Left lung (tissue), 10 donors: Measurements from ENCODE around the gene SERPINA5. TPM values are rescaled to one million over a fixed set of nuclear protein-coding genes. Genes with fewer than 3 reads are reported as not detected.

ENCODE experiments used
- ATAC-seq: fragments of 200-7000 bp; cut with Tn5 transposase; one replicate; pipeline ENCODE4 v1.9.1; 2020; ENCODE audit warnings: moderate library complexity
- DNase-seq, 4 donors: peaks; one replicate each; pipeline ENCODE4 v3.0.0-alpha.2; 2013 to 2020
- H3K27ac ChIP-seq, 2 donors: fragments of 200-600 bp; sonication (generic) in 1 of 2; one replicate each; pipeline versions ENCODE4 v1.5.0 to v1.8.0; 2020 to 2021
- H3K27me3 ChIP-seq, 2 donors: fragments of 200-600 bp; sonication (generic) in 1 of 2; one replicate each; pipeline versions ENCODE4 v1.5.0 to v1.8.0; 2020 to 2021
- H3K36me3 ChIP-seq, 2 donors: fragments of 200-600 bp; sonication (generic) in 1 of 2; one replicate each; pipeline versions ENCODE4 v1.5.0 to v1.8.0; 2020 to 2021
- H3K4me1 ChIP-seq, 2 donors: fragments of 200-600 bp; one replicate each; pipeline ENCODE4 v1.8.0; 2021
- H3K4me3 ChIP-seq, 2 donors: fragments of 200-600 bp; sonication (generic) in 1 of 2; one replicate each; pipeline versions ENCODE4 v1.5.0 to v1.8.0; 2020 to 2021; ENCODE audit warnings: mild to moderate bottlenecking in 1 of 2
- H3K9me3 ChIP-seq, 2 donors: fragments of 200-600 bp; sonication (generic) in 1 of 2; one replicate each; pipeline versions ENCODE4 v1.5.0 to v1.8.0; 2020 to 2021
- intact Hi-C, 2 donors: fragments of 100-400 bp; cut with DNase I; formaldehyde crosslinking; loops; one replicate each; pipeline versions ENCODE4 v1.11.2 to v1.14.2; 2022
- polyA plus RNA-seq, 6 donors: library from polyadenylated mRNA; unstranded; fragments of 120-200 nt; gene quantifications; one replicate each; pipeline ENCODE4 v1.2.1, GENCODE V29; 2013; ENCODE audit not compliant: insufficient read length in 6 of 6
- total RNA-seq, 2 donors: library from RNA; stranded (reverse); fragmentation: NEBNext Ultra II Directional; extraction: Animal tissue kit (Norgen Biotek cat#: 25700); gene quantifications; one replicate each; pipeline ENCODE4 v1.2.1, GENCODE V29; 2021
- TF ChIP-seq, protein P1 (sequence below), 2 donors: fragments of 200-600 bp; sonication (generic) in 1 of 2; IDR thresholded peaks; one replicate each; pipeline versions ENCODE4 v1.5.0 to v1.8.0; 2021; ENCODE audit warnings: antibody characterized with exemption in 2 of 2
- donor health status: DM: no; HTN: yes; CAD: no.
- donor health status: DM: no; HTN: no; CAD: no.

SERPINA5 gene
- total and polyA plus RNA-seq, 8 donors: 0.26 to 3.2 (median 0.70) TPM

DNA sequence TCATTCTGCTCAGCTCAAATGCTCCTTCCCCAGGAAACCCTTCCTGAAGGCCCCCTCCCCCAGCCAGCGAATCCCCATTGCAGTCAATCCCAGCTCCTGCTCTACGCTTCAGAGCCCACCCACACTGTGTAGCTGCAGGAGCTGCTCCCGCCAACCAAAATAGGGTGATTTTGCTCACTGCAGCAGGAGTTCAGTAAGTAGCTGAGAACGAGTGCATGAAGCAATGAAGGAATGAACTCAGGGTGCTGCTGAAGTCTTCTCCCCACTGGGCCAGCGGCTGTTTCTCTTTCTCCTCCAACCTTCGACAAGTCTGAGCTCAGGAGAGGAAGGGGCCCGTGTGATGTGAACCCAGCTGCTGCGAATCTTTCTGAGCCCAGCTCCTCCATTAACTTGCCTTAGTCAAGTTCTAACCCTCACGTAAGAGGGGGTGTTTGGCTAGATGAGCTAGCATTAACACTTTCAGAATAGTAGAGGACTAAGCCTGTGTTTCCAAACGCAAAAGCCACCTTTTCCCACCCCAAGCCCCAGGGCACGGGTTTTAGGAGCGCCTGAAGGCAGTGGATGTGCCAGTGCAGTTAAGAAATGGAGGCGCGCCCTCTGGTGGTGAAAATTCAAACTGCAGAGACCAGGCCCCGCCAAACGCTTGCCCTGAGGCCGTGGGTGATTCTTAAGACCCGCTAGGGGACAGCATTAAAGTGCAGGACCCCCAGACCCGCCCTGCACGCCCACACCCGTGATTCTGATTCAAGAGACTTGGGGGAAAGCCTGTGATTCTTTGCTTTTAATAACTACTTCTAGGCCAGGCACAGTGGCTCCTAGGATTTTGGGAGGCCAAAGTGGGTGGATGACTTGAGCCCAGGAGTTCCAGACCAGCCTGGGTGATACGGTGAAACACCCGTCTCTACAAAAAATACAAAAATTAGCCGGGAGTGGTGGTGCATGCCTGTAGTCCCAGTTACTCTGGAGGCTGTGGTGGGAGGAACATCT is 31.9 kb upstream of the SERPINA5 start:
- H3K9me3 ChIP-seq: peaks cover 0 to 11% of the 10 kb centered on the region in 2 donors
- no peak overlapping the region for H3K27ac ChIP-seq
- no peak overlapping the region for H3K4me3 ChIP-seq
- TF ChIP-seq, protein P1, sequence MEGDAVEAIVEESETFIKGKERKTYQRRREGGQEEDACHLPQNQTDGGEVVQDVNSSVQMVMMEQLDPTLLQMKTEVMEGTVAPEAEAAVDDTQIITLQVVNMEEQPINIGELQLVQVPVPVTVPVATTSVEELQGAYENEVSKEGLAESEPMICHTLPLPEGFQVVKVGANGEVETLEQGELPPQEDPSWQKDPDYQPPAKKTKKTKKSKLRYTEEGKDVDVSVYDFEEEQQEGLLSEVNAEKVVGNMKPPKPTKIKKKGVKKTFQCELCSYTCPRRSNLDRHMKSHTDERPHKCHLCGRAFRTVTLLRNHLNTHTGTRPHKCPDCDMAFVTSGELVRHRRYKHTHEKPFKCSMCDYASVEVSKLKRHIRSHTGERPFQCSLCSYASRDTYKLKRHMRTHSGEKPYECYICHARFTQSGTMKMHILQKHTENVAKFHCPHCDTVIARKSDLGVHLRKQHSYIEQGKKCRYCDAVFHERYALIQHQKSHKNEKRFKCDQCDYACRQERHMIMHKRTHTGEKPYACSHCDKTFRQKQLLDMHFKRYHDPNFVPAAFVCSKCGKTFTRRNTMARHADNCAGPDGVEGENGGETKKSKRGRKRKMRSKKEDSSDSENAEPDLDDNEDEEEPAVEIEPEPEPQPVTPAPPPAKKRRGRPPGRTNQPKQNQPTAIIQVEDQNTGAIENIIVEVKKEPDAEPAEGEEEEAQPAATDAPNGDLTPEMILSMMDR (IDR thresholded peaks at IDR 0.05): peak; percentile 92 to 93
- no peaks in the 10 kb centered on the region for H3K36me3 ChIP-seq
- ATAC-seq (peak; percentile 86), DNase-seq (peak in 3 of 4 donors; percentile 43 to 80 (median 46))
- intact Hi-C loops: no loop called here
- H3K4me1 ChIP-seq: no peaks in the 10 kb centered on the region
- peaks cover 0 to 21% of the 10 kb centered on the region in 2 donors for H3K27me3 ChIP-seq

GRCh38 chr14:94550041-94550440 is 31.2 kb upstream of the SERPINA5 start:
- H3K27ac ChIP-seq: no peak overlapping the region
- TF ChIP-seq, protein P1 (IDR thresholded peaks at IDR 0.05): no peak
- intact Hi-C loops: no loop called here
- peaks cover 0 to 14% of the 10 kb centered on the region in 2 donors for H3K9me3 ChIP-seq
- H3K4me1 ChIP-seq: no peaks in the 10 kb centered on the region
- H3K27me3 ChIP-seq: peaks cover 0 to 19% of the 10 kb centered on the region in 2 donors
- no peak overlapping the region for H3K4me3 ChIP-seq
- no peak for DNase-seq
- no peaks in the 10 kb centered on the region for H3K36me3 ChIP-seq
- ATAC-seq: no peak

- Histone ChIP-seq H3K27me3 (no peaks in the 10 kb centered on the region), H3K36me3 (no peaks in the 10 kb centered on the region), H3K9me3 (peaks cover 0 to 9% of the 10 kb centered on the region in 2 donors), H3K27ac (no peak overlapping the region), H3K4me3 (no peak overlapping the region), H3K4me1 (no peaks in the 10 kb centered on the region)
- ATAC-seq: no peak
- TF ChIP-seq, protein P1 (IDR thresholded peaks at IDR 0.05): no peak
- intact Hi-C loops: no loop called here
- no peak for DNase-seq
Measured at GRCh38 chr14:94555991-94556390, 25.2 kb upstream of the SERPINA5 start.

DNA sequence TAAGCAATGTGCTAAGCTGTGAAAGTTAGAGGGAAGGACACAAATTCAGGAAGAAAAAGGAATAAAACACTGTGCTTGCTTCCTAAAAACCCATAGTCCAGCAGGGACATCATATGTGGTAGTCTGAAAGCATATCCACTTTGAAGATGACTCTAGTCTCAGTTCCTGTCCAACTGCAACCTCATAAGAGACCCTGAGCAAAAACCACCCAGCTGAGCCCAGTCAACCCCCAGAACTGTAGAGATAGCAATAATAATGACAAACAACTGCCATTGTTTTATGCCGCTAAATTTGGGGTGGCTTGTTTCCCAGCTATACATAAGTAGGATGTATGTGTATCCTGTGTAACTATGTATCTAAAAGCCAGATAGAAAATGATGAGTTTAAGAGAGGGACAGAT is 23.9 kb upstream of the SERPINA5 start:
- intact Hi-C loops: no loop called here
- no peak overlapping the region for H3K4me3 ChIP-seq
- peaks cover 0 to 9% of the 10 kb centered on the region in 2 donors for H3K9me3 ChIP-seq
- H3K36me3 ChIP-seq: no peaks in the 10 kb centered on the region
- DNase-seq: no peak
- no peaks in the 10 kb centered on the region for H3K27me3 ChIP-seq
- H3K4me1 ChIP-seq: no peaks in the 10 kb centered on the region
- no peak overlapping the region for H3K27ac ChIP-seq
- no peak for ATAC-seq
- TF ChIP-seq, protein P1 (IDR thresholded peaks at IDR 0.05): no peak

- Histone ChIP-seq H3K27me3 (no peaks in the 10 kb centered on the region), H3K27ac (no peak overlapping the region), H3K4me3 (no peak overlapping the region), H3K4me1 (no peaks in the 10 kb centered on the region), H3K9me3 (peaks cover 0 to 9% of the 10 kb centered on the region in 2 donors), H3K36me3 (no peaks in the 10 kb centered on the region)
- TF ChIP-seq, protein P1 (IDR thresholded peaks at IDR 0.05): no peak
- intact Hi-C loops: no loop called here
- DNase-seq (no peak), ATAC-seq (no peak)
Measured at GRCh38 chr14:94558842-94559241, 22.4 kb upstream of the SERPINA5 start.
